HG03060 (cell line): ENCODE data around the gene DCLK1.

Source experiments
- ATAC-seq: cut with Tn5 transposase; IDR thresholded peaks from one replicate; pipeline ENCODE4 v1.9.1; 2021; ENCODE audit warnings: low read depth, moderate number of reproducible peaks; ENCODE audit not compliant: unreplicated experiment

The DCLK1 gene

GRCh38 chr13:35914662-35915061 lies 216.5 kb downstream of the DCLK1 start:
- ATAC-seq: no peak

DNA sequence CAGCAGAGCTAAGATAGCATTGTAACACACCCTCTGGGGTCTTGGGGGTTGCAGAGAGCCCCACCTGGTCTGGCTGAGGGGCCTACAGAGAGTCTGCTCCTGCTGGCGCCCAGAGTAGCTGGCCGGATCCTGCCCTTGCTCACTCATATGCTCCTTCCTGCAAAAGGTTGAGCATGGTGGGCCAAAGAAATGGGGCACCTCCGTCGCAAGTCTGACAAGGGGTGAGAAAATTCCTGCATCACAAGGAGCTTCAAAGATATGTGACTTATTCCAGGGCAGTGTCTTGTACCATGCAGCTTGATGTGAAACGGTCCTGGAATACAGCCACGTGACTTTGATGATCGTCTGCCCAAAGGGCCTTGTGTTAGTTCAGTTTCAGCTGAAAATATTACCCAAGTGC lies 218.3 kb downstream of the DCLK1 start:
- ATAC-seq: no peak

DNA sequence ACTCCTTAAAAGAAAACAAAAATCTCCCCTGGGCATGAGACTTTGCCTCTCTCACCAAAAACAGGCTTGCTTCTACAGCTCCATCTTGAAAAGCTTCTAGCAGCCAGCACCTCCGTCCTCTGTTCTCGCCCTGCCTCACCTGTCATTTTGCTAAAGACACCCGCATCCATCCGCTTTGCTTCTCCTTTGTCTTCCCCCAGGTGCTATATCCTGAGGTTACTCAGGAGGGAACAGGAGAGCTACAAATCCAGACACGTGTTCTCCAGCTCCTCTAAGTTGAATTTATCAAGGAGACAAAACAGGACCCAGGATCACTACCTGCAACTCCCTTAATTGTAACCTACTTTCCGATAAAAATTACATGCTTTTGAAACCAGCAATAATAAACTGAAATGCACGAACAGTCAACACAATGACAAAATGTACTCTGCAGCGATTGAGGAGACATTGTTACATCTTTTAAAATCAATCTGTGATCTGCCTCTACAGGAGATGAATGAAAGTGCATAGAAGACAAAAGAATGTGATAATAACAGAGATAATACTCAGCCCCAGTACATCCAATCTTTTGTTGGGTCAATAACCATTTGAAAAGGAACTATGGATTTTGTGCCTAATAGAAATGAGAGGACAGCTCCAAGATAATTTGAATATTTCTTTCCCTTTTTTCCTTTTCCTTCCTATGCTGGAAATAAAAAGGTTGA lies 221.2 kb downstream of the DCLK1 start:
- ATAC-seq: no peak

DNA sequence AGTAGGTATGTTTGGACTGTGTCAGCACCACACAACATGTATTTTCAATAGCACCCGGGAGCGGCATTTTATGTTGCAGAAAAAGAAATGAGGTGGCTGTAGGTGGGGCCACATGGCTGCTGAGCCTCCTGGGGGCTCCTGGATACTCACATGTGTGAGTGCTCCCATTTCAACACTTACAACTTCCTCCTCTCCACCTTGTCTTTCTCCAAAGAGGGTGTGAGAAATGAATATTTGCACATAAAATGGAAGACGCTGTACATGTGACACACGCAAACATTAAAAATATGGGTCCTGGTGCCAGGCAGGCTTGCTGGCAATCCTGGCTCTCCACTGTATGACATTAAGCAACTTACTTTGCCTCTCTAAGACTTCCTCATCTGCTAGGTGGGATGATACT lies 222.1 kb downstream of the DCLK1 start:
- ATAC-seq: no peak

- no peak for ATAC-seq
Observed at GRCh38 chr13:35908226-35908625, 223.0 kb downstream of the DCLK1 start.

DNA sequence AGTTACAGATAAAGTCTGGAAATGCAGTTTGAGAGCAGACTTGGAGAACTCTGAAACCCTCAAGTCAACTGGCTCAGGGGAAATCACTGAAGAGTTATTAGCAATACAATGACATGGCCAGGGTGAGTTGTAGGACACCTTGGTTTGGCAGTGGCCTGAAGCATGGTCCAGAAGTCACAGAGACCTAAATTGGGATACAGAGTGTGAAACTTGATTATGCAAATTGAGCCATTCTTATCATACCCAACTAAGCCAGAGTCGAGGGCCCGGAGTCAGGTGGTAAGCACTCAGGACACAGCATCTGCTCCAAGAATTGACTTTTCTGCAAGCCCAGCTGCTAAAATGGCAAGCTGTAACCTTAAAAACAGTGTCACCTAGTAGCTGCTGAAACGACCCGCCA lies 224.5 kb downstream of the DCLK1 start:
- ATAC-seq: no peak

DNA sequence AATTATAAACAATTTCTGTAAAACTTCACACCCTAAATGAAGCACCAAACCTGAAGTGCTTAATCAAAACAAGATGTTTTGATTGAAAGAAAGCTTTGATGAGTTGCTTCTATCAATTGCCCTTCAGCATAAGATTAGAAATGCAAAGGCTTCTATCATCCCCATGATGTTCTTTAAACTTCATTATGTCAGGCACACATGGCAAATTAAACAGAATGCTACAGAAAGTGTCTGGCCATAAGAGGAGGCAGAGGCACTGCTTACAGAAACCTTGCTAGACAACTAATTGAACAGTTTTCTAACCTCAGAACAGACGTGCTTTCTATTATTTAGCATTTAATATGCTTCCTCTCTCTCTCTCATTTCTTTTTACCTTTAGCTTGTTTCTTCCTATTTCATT lies 228.1 kb downstream of the DCLK1 start:
- ATAC-seq: no peak

DNA sequence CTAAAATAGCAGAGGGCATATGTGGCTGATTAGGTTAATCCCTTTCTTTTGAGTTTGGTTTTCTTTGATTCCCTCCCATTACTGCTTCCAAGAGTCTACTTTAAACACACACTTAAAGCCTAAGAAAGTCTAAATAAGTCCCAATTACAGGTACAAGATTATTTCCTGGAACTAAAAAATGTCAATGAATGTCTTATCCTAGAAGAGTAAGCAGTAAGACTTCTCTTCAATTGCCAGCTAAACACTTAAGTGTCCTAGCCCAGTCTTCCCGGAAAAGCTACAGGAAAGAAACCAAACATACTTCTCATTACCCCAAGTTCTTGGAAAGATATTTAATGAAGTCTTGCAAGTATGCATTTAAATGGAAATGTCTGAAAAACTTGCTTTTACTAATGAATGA lies 233.1 kb downstream of the DCLK1 start:
- no peak for ATAC-seq

- ATAC-seq: no peak
Observed at GRCh38 chr13:35894636-35895035, 236.5 kb downstream of the DCLK1 start.

GRCh38 chr13:35892837-35893814 lies 238.1 kb downstream of the DCLK1 start:
- ATAC-seq: no peak

- ATAC-seq: no peak
Observed at GRCh38 chr13:35891507-35892441, 239.4 kb downstream of the DCLK1 start.

- ATAC-seq: no peak
Observed at GRCh38 chr13:35889560-35889959, 241.6 kb downstream of the DCLK1 start.

DNA sequence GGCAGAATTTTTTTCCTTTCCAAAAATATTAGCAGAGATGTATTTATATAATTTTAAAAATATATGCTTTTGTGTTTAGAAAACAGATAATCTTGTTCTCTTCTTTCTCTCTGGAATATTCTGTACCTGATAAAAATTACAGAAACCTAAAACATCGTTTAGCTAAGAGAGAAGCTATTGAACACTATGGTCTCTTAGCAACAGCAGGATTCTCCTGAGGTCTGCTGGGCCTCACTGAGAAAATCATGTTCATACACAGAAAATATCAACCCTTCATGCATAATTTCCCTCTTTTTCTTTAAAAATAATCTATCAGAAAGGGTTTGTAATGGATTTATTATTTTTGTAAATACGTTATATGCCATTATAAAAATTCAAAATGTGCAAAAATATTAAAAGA lies 242.2 kb downstream of the DCLK1 start:
- ATAC-seq: no peak

DNA sequence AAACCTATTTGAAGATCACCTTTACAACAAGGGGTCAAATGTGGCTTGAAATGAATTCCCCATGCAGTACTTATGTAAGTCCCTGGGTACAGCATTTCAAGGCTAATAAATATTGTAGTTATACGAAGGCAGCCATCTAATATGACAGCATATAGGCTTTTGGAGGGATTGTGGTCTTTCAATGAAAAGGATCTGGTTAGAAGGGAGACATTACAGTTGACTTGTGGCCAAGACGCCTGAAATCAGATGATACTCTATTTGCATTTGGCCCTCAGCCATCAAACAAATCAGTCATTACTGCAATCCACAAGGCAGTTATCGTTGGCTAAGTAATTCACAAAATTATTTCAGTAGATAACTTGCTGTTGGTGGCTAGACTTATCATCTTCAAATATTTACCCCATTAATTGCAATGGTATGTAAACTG lies 242.7 kb downstream of the DCLK1 start:
- no peak for ATAC-seq

DNA sequence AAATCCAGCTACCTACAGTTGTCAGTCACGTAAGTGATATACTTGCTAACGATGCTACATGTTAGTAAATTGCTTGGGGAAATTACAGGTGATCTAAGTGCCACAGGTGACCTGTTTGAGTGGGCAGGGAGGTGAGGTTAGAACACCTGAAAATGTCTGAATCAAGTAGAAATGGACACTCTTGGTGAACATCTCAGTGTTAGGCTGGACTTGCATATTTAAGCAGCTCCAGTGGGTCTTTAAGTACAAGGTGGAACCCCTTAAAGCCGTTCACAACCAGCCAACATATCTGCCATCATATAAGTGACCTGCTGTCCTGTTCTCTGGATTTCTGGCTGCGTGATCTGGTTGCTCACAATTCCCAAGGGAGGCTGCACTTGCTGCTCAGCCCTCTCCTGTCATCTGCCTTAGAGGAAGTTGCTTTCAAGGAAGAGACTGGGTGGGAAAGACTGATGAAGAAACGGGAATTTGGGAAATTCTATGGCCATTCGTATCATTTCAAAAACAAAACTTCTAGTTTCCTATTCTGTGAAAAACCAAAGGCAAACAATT lies 244.0 kb downstream of the DCLK1 start:
- no peak for ATAC-seq

DNA sequence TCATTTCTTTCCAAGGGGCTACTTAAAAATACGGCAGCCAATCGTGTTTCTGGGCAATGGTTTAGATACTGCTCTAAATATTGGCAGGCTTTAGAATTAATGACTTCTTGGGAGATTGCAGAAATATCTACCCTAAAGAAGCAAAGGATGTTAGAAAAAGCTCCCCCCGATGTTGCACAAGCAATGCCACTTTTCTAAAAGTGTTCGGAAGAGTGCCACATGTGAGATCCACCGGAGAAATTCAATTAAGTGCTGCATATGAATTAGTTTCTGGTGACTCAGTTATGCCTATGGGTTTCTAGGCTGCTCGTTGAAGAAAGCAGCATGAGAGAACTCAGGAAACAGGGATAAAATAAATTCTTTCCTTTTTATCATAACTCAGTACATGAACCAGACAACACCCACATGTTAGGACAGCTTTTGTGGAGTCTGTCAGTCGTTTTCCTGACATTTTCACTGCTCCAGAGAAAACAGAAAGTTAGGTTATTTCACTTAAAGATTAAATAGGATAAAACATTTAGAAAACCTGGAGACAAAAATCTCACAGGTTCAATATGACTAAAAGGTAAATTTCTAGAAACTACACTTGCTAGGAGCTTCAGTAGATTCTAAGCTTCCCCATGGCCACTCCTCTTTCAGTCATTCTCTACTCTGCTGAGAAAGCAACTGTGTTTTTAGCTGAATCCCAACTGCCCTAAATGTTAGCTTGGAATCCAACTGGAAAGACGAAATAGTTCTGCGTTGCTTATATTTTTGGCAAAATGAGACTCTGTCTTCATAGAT lies 244.7 kb downstream of the DCLK1 start:
- ATAC-seq: no peak

GRCh38 chr13:35884211-35884760 lies 246.9 kb downstream of the DCLK1 start:
- ATAC-seq: no peak

- ATAC-seq: no peak
Observed at GRCh38 chr13:35882722-35883497, 248.3 kb downstream of the DCLK1 start.

DNA sequence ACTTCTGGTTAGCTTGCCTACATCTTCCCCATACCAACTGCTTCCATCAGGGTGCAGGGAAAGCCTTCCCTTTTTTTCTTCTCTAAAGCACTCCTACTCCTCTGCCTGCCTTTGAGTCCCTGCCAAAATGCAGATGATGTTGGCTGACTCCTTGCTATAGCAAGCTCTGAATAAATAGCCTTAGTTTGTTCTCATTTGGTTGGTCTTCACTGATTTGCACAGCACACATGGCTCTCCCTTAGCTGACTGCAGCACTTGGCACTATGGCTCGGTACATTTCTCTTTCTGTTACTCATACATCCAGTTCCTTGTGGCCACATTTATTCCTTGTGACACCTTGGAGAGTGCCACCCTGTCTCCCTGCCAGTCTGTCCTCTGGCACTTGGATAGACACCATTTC lies 249.8 kb downstream of the DCLK1 start:
- ATAC-seq: no peak
